Measurements from ENCODE around the gene ANKRD30A.
"Not testable (repeated sequence)": the region's sequence is repeated elsewhere in the genome, so short reads cannot be mapped to it uniquely, and the experiment has no call there.

DNA sequence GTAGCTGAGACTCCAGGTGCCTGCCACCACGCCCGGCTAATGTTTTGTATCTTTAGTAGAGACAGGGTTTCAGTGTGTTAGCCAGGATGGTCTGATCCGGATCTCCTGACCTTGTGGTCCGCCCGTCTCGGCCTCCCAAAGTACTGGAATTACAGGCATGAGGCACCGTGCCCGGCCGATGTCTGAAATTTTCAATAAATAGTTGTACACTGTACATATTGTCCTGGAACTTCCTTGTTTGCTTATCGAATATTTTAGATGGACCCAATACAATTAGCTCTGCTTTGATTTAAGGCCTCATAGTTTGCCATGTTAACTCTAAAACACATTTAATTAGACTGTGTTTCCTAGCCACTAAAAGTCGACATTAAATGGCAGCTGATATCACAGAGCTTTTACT is 57.3 kb downstream of the ANKRD30A start:
- TF ChIP-seq EGR1 (IDR thresholded peaks at IDR 0.05; ENCODE audit: low read depth in 2 of 2); RAD21 (IDR thresholded peaks at IDR 0.05); YY1 (IDR thresholded peaks at IDR 0.05); JUND (IDR thresholded peaks at IDR 0.05); REST (IDR thresholded peaks at IDR 0.05); TAF1 (conservative IDR thresholded peaks at IDR 0.05); ZBTB33 (IDR thresholded peaks at IDR 0.05): not testable (repeated sequence)
- TF ChIP-seq, protein P1, sequence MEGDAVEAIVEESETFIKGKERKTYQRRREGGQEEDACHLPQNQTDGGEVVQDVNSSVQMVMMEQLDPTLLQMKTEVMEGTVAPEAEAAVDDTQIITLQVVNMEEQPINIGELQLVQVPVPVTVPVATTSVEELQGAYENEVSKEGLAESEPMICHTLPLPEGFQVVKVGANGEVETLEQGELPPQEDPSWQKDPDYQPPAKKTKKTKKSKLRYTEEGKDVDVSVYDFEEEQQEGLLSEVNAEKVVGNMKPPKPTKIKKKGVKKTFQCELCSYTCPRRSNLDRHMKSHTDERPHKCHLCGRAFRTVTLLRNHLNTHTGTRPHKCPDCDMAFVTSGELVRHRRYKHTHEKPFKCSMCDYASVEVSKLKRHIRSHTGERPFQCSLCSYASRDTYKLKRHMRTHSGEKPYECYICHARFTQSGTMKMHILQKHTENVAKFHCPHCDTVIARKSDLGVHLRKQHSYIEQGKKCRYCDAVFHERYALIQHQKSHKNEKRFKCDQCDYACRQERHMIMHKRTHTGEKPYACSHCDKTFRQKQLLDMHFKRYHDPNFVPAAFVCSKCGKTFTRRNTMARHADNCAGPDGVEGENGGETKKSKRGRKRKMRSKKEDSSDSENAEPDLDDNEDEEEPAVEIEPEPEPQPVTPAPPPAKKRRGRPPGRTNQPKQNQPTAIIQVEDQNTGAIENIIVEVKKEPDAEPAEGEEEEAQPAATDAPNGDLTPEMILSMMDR (IDR thresholded peaks at IDR 0.05; ENCODE audit: low read depth, low read length, missing input control), result not testable (repeated sequence)

Measured in liver (tissue), 3 donors.